ENCODE measurements around the gene ARID1B.

DNA sequence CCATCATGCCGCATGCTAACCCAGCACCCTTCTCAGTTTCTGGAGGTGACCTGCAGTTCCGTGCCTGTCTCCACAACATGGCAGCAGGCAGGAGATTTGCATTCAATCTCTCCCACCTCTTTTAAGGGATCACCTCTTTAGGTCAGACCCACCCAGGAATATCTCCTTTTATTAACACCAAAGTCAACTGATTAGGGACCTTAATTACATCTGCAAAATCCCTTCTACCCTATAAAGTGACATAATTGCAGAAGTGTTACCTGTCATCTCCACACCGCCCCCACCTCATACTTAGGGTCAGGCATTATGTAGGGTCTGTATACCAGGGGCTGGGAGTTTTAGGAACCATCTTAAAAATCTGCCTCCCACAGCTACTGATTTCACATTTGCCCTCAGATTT, 278.7 kb downstream of the ARID1B start:
- no peak for TF ChIP-seq ELF1 (IDR thresholded peaks at IDR 0.05; ENCODE audit: borderline replicate concordance, low read depth)
- TF ChIP-seq CBX3 (IDR thresholded peaks at IDR 0.05; ENCODE audit: low read depth) = no peak
- no peak for TF ChIP-seq POLR2A (IDR thresholded peaks at IDR 0.05; ENCODE audit: borderline replicate concordance, extremely low read depth, insufficient read depth, insufficient read length)
- no peak for TF ChIP-seq SP1 (IDR thresholded peaks at IDR 0.05; ENCODE audit: low read depth)
- no peak for TF ChIP-seq EZH2 (IDR thresholded peaks at IDR 0.05)
- TF ChIP-seq POLR2AphosphoS5 (IDR thresholded peaks at IDR 0.05; ENCODE audit: low read depth, low read length) = no peak
- no peak for TF ChIP-seq ZBTB33 (IDR thresholded peaks at IDR 0.05; ENCODE audit: extremely low read depth, insufficient replicate concordance, low read length)
- TF ChIP-seq CTCF (IDR thresholded peaks at IDR 0.05 in 2 of 3, conservative IDR thresholded peaks at IDR 0.05 in 1 of 3; ENCODE audit: borderline replicate concordance in 1 of 3, insufficient read depth in 1 of 3, low read depth in 2 of 3, low read length in 2 of 3) = no peak
- no peak for TF ChIP-seq ZNF274 (IDR thresholded peaks at IDR 0.05; ENCODE audit: low read depth, low read length)
